Adipocyte (in vitro differentiated cells): ENCODE results near the gene SUSD6.

ENCODE experiments used
- DNase-seq: peaks from one replicate; pipeline ENCODE4 v3.0.0-alpha.2; 2015; ENCODE audit warnings: low read depth
- H3K27me3 ChIP-seq: replicated peaks from 2 replicates; pipeline ENCODE4 v1.7.0; 2013; ENCODE audit warnings: mild to moderate bottlenecking, low read length, moderate library complexity; ENCODE audit not compliant: control insufficient read depth, insufficient read depth
- H3K36me3 ChIP-seq: 2 replicates; pipeline ENCODE4 v1.7.0; 2013; ENCODE audit warnings: low read length, mild to moderate bottlenecking, moderate library complexity; ENCODE audit not compliant: control insufficient read depth, insufficient read depth, severe bottlenecking
- H3K4me1 ChIP-seq: 2 replicates; pipeline ENCODE4 v1.7.0; 2013; ENCODE audit warnings: mild to moderate bottlenecking, low read length, moderate library complexity; ENCODE audit not compliant: control insufficient read depth, insufficient read depth
- H3K4me3 ChIP-seq: 2 replicates; pipeline ENCODE4 v1.7.0; 2013; ENCODE audit warnings: mild to moderate bottlenecking, low read length, moderate library complexity
- H3K9ac ChIP-seq: 2 replicates; pipeline ENCODE4 v1.7.0; 2013; ENCODE audit warnings: mild to moderate bottlenecking, low read length, moderate library complexity
- H3K9me3 ChIP-seq: 2 replicates; pipeline ENCODE4 v1.7.0; 2013; ENCODE audit warnings: mild to moderate bottlenecking, low read length, moderate library complexity; ENCODE audit not compliant: control insufficient read depth

The SUSD6 gene

DNA sequence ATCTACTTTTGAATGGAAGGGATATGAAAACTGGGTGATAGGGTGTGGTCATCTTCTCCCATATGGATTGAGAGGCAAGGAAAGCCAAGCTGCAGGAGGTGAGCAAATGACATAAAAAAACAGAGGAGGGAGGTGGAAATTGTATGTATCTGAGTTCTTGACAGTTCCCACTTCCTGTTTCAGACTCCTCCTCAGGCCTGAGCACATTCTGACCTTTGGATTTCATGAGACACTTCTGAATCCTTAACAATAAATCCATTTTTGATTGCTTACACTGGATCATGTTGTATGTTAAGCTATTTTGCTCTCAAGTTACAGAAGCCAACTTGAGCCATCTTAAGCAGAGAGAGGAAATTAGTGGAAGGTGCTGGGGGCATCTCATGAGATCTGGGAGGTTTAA is 143.9 kb downstream of the SUSD6 start:
- Histone ChIP-seq H3K4me1 (no peaks in the 10 kb centered on the region), H3K4me3 (no peak overlapping the region), H3K9ac (no peak overlapping the region), H3K27me3 (no peaks in the 10 kb centered on the region), H3K36me3 (no peaks in the 10 kb centered on the region), H3K9me3 (no peaks in the 10 kb centered on the region)
- no peak for DNase-seq

DNA sequence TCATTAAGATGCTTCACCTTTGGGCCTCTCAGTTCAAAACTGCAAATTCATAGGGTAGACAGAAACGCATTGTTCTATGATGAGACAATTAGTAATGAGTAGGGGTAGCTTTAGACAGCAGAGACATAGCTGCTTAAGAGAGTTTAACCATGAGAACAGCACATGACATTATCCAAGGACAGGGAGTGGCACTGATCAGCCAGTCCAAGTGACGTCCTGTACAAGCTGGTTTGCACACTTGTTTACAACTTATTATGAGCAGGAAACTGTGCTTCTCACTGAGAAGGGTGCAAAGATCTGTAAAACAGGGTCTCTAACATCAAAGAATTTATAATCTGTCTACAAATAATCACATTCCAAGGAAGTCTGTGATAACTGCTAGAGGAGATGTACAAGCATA is 144.4 kb downstream of the SUSD6 start:
- Histone ChIP-seq H3K9me3 (no peaks in the 10 kb centered on the region), H3K36me3 (no peaks in the 10 kb centered on the region), H3K4me1 (no peaks in the 10 kb centered on the region), H3K4me3 (no peak overlapping the region), H3K9ac (no peak overlapping the region), H3K27me3 (no peaks in the 10 kb centered on the region)
- DNase-seq: no peak

- H3K4me1 ChIP-seq: no peaks in the 10 kb centered on the region
- no peaks in the 10 kb centered on the region for H3K27me3 ChIP-seq
- H3K9ac ChIP-seq: no peak overlapping the region
- DNase-seq: no peak
- no peaks in the 10 kb centered on the region for H3K9me3 ChIP-seq
- no peak overlapping the region for H3K4me3 ChIP-seq
- H3K36me3 ChIP-seq: no peaks in the 10 kb centered on the region
These were observed 144.9 kb downstream of the SUSD6 start for GRCh38 chr14:69756298-69756697.

- DNase-seq: no peak
- Histone ChIP-seq H3K9me3 (no peaks in the 10 kb centered on the region), H3K36me3 (no peaks in the 10 kb centered on the region), H3K9ac (no peak overlapping the region), H3K4me3 (no peak overlapping the region), H3K27me3 (no peaks in the 10 kb centered on the region), H3K4me1 (no peaks in the 10 kb centered on the region)
These were observed 149.4 kb downstream of the SUSD6 start for GRCh38 chr14:69760810-69761209.

GRCh38 chr14:69763761-69764510 is 152.5 kb downstream of the SUSD6 start:
- H3K27me3 ChIP-seq: no peaks in the 10 kb centered on the region
- H3K9ac ChIP-seq: no peak overlapping the region
- DNase-seq: no peak
- H3K36me3 ChIP-seq: peaks cover 12% of the 10 kb centered on the region
- H3K9me3 ChIP-seq: no peaks in the 10 kb centered on the region
- no peak overlapping the region for H3K4me3 ChIP-seq
- peaks cover 14% of the 10 kb centered on the region for H3K4me1 ChIP-seq
